ENCODE measurements around the gene COMMD9. TPM values are rescaled to one million over a fixed set of nuclear protein-coding genes. Genes with fewer than 3 reads are reported as not detected.

The COMMD9 gene
- total RNA-seq, 1 donor from 2014 or later, result 72.2 TPM

DNA sequence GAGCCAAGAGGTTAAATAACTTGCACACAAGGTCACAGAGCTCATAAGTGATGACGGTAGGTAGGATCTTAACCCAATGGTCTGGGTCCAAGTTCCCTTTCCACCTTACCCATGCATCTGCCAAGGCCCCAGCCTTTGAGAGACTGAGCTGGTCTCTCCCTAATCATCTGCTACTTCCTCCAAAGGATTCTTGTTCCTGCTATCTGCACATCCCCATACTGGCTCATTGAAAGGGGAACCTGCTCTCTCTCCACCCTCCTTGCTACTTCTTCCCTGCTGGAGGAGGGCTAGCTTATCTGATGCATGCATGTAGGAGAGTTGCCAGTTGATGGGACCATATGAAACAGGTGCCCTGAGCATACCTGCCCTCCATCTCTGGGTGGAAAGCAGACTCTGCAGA lies 47.7 kb downstream of the COMMD9 start:
- no peak overlapping the region for H3K27ac Mint-ChIP-seq (ENCODE audit: unreplicated experiment)
- no peak overlapping the region for H3K4me3 Mint-ChIP-seq (ENCODE audit: unreplicated experiment)
- H3K4me1 Mint-ChIP-seq (ENCODE audit: low read depth, unreplicated experiment), result peaks cover 8% of the 10 kb centered on the region
- TF ChIP-seq, protein P1, sequence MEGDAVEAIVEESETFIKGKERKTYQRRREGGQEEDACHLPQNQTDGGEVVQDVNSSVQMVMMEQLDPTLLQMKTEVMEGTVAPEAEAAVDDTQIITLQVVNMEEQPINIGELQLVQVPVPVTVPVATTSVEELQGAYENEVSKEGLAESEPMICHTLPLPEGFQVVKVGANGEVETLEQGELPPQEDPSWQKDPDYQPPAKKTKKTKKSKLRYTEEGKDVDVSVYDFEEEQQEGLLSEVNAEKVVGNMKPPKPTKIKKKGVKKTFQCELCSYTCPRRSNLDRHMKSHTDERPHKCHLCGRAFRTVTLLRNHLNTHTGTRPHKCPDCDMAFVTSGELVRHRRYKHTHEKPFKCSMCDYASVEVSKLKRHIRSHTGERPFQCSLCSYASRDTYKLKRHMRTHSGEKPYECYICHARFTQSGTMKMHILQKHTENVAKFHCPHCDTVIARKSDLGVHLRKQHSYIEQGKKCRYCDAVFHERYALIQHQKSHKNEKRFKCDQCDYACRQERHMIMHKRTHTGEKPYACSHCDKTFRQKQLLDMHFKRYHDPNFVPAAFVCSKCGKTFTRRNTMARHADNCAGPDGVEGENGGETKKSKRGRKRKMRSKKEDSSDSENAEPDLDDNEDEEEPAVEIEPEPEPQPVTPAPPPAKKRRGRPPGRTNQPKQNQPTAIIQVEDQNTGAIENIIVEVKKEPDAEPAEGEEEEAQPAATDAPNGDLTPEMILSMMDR (IDR thresholded peaks at IDR 0.05; ENCODE audit: partially characterized antibody, unreplicated experiment), result no peak
- peaks cover 6% of the 10 kb centered on the region for H3K36me3 Mint-ChIP-seq (ENCODE audit: unreplicated experiment)
- no peak for DNase-seq
- no peaks in the 10 kb centered on the region for H3K9me3 Mint-ChIP-seq (ENCODE audit: unreplicated experiment)
- peaks cover 4% of the 10 kb centered on the region for H3K27me3 Mint-ChIP-seq (ENCODE audit: unreplicated experiment)

DNA sequence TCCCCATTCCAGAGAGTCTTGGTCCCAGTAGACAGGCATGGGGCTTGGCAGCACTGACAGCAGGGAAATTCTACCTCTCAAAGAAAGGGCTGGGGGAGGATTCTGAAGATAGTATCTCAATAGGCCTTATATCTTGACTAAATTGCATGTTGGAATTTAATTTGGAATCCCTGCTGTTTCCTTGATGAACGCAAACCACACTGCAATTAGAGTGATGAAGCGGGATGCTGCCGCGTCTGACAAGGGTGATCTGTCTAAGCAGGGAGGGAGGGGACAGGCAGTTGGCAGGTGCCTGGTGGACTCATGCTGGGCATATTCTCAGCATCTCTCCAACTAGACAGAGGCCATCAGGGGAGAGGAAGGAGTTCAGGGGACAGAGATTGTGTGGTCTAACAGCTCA lies 48.4 kb downstream of the COMMD9 start:
- Mint-ChIP-seq H3K4me1 (ENCODE audit: low read depth, unreplicated experiment) (peaks cover 8% of the 10 kb centered on the region), H3K27ac (ENCODE audit: unreplicated experiment) (no peak overlapping the region), H3K36me3 (ENCODE audit: unreplicated experiment) (peaks cover 6% of the 10 kb centered on the region), H3K9me3 (ENCODE audit: unreplicated experiment) (no peaks in the 10 kb centered on the region), H3K4me3 (ENCODE audit: unreplicated experiment) (no peak overlapping the region), H3K27me3 (ENCODE audit: unreplicated experiment) (peaks cover 4% of the 10 kb centered on the region)
- TF ChIP-seq, protein P1 (IDR thresholded peaks at IDR 0.05; ENCODE audit: partially characterized antibody, unreplicated experiment), result no peak
- DNase-seq, result no peak

DNA sequence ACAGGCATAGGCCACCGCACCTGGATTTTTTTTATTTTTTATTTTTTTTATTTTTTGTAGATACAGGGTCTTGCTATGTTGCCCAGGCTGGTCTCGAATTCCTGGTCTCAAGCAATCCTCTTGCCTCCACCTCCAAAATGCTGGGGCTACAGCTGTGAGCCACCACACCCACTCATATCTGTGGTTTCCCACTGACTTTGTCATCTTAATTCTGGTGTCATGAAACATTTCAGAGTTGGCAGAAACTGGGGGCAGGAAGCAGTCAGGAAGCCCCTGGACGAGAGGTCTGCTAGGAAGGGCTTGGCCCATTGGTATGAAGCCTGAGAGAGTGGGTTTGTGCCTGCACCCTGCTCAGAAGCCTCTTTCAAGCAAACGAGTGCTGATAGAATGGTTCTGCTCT lies 49.1 kb downstream of the COMMD9 start:
- Mint-ChIP-seq H3K27ac (ENCODE audit: unreplicated experiment) (no peak overlapping the region), H3K4me1 (ENCODE audit: low read depth, unreplicated experiment) (peaks cover 8% of the 10 kb centered on the region), H3K9me3 (ENCODE audit: unreplicated experiment) (no peaks in the 10 kb centered on the region), H3K27me3 (ENCODE audit: unreplicated experiment) (peaks cover 1% of the 10 kb centered on the region), H3K36me3 (ENCODE audit: unreplicated experiment) (peaks cover 4% of the 10 kb centered on the region), H3K4me3 (ENCODE audit: unreplicated experiment) (no peak overlapping the region)
- TF ChIP-seq, protein P1 (IDR thresholded peaks at IDR 0.05; ENCODE audit: partially characterized antibody, unreplicated experiment), result no peak
- no peak for DNase-seq

DNA sequence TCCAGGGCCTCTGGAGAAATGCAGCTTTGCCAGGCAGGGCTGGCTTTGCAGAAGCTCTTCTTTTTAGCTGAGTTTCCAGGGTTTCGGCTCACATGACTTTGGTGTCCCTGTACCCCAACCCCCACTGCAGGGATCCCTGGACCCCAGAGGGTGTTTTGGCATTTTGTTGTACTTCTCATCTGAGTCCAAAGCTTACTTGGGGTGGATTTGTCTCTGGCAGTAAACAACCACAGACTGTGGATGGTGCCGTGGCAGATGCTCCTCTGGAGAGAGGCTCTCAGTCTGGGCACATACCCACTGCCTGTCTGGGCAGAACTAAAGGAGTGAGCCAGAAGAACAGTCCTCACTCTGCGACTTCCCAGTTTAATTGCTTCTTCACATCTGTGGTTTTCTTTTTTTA lies 49.6 kb downstream of the COMMD9 start:
- DNase-seq, result no peak
- H3K27ac Mint-ChIP-seq (ENCODE audit: unreplicated experiment), result no peak overlapping the region
- no peaks in the 10 kb centered on the region for H3K36me3 Mint-ChIP-seq (ENCODE audit: unreplicated experiment)
- no peaks in the 10 kb centered on the region for H3K27me3 Mint-ChIP-seq (ENCODE audit: unreplicated experiment)
- H3K9me3 Mint-ChIP-seq (ENCODE audit: unreplicated experiment), result no peaks in the 10 kb centered on the region
- H3K4me3 Mint-ChIP-seq (ENCODE audit: unreplicated experiment), result no peak overlapping the region
- H3K4me1 Mint-ChIP-seq (ENCODE audit: low read depth, unreplicated experiment), result peaks cover 8% of the 10 kb centered on the region
- TF ChIP-seq, protein P1 (IDR thresholded peaks at IDR 0.05; ENCODE audit: partially characterized antibody, unreplicated experiment), result no peak

DNA sequence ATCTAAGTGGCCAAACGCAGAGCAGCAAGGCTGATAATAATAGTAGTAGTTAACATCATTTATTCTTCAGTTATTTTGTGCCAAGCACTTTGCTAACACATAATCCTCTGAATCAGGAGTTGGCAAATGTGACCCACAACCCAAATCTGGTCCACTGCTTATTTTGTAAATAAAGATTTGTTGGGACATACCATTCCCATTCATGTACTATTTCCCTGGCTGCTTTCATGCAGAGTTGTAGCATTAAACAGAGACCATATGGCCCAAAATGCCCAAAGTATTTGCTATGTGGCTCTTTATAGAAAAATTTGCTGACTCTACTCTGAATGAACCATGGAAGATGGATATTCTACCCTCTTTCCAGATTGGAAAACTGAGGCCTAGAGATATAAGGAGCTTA lies 50.3 kb downstream of the COMMD9 start:
- peaks cover 8% of the 10 kb centered on the region for H3K4me1 Mint-ChIP-seq (ENCODE audit: low read depth, unreplicated experiment)
- H3K4me3 Mint-ChIP-seq (ENCODE audit: unreplicated experiment), result no peak overlapping the region
- H3K9me3 Mint-ChIP-seq (ENCODE audit: unreplicated experiment), result no peaks in the 10 kb centered on the region
- no peaks in the 10 kb centered on the region for H3K36me3 Mint-ChIP-seq (ENCODE audit: unreplicated experiment)
- DNase-seq, result no peak
- no peaks in the 10 kb centered on the region for H3K27me3 Mint-ChIP-seq (ENCODE audit: unreplicated experiment)
- TF ChIP-seq, protein P1 (IDR thresholded peaks at IDR 0.05; ENCODE audit: partially characterized antibody, unreplicated experiment), result no peak
- H3K27ac Mint-ChIP-seq (ENCODE audit: unreplicated experiment), result no peak overlapping the region

Measured in glutamatergic neuron (in vitro differentiated cells).